RCC 7860 (cell line): ENCODE measurements around the gene BRMS1L.
"Not testable (repeated sequence)": the region's sequence is repeated elsewhere in the genome, so short reads cannot be mapped to it uniquely, and the experiment has no call there.

Experiments
- DNase-seq: peaks from one replicate; pipeline ENCODE4 v3.0.0-alpha.2; 2015; ENCODE audit warnings: low spot score
- FAIRE-seq: peaks from 2 replicates; lab custom pipeline; 2012; peaks lifted over from hg19 to GRCh38; lab: Jason Lieb, UNC

BRMS1L gene

GRCh38 chr14:35826218-35826951 is at the start of gene BRMS1L:
BRMS1L (plus strand) TSS chr14:35826338; CDS start chr14:35826517, 179 bp downstream.
- peak; percentile 70 for FAIRE-seq

GRCh38 chr14:35776823-35777222 is 49.3 kb upstream of the BRMS1L start:
- FAIRE-seq (no peak), DNase-seq (no peak)

More at GRCh38 chr14:35826218-35826951, at the start of gene BRMS1L:
- peak; percentile 89 for DNase-seq

- FAIRE-seq, DNase-seq: not testable (repeated sequence)
Measured at GRCh38 chr14:35777550-35777949, 48.6 kb upstream of the BRMS1L start.

- DNase-seq = no peak
- no peak for FAIRE-seq
Measured at GRCh38 chr14:35779368-35779767, 46.8 kb upstream of the BRMS1L start.

- no peak for DNase-seq
- no peak for FAIRE-seq
Measured at GRCh38 chr14:35783699-35784098, 42.4 kb upstream of the BRMS1L start.

GRCh38 chr14:35786856-35787255 is 39.3 kb upstream of the BRMS1L start:
- FAIRE-seq (no peak), DNase-seq (no peak)

GRCh38 chr14:35789651-35790050 is 36.5 kb upstream of the BRMS1L start:
- FAIRE-seq (no peak), DNase-seq (no peak)

- DNase-seq (no peak), FAIRE-seq (no peak)
Measured at GRCh38 chr14:35797796-35798195, 28.3 kb upstream of the BRMS1L start.

GRCh38 chr14:35806006-35806907 is 19.9 kb upstream of the BRMS1L start:
- no peak for FAIRE-seq
- no peak for DNase-seq

GRCh38 chr14:35807131-35807961 is 18.8 kb upstream of the BRMS1L start:
- FAIRE-seq (no peak), DNase-seq (no peak)

GRCh38 chr14:35808076-35808637 is 18.0 kb upstream of the BRMS1L start:
- FAIRE-seq = no peak

GRCh38 chr14:35808638-35809563 is 17.2 kb upstream of the BRMS1L start, which contains the start of gene RALGAPA1:
RALGAPA1 (minus strand) TSS chr14:35809295; CDS start chr14:35808835, 460 bp downstream.
- not testable (repeated sequence) for FAIRE-seq
- peak; percentile 87 for DNase-seq

More at GRCh38 chr14:35808076-35808637, 18.0 kb upstream of the BRMS1L start:
- no peak for DNase-seq

GRCh38 chr14:35809597-35809996 is 16.5 kb upstream of the BRMS1L start:
- no peak for FAIRE-seq

GRCh38 chr14:35810963-35811362 is 15.2 kb upstream of the BRMS1L start:
- FAIRE-seq (no peak), DNase-seq (no peak)

More at GRCh38 chr14:35809597-35809996, 16.5 kb upstream of the BRMS1L start:
- DNase-seq = no peak

- no peak for FAIRE-seq
- DNase-seq = no peak
Measured at GRCh38 chr14:35814371-35815005, 11.7 kb upstream of the BRMS1L start.

- FAIRE-seq (no peak), DNase-seq (peak; percentile 4)
Measured at GRCh38 chr14:35818346-35819115, 7.6 kb upstream of the BRMS1L start.

- FAIRE-seq = no peak
Measured at GRCh38 chr14:35819591-35820540, 6.3 kb upstream of the BRMS1L start.

More at GRCh38 chr14:35819591-35820540, 6.3 kb upstream of the BRMS1L start:
- DNase-seq = no peak
